Activated CD8-positive, alpha-beta T cell treated with anti-CD3 and anti-CD28 coated beads for 36 hours (primary cell): ENCODE measurements around the gene OR6X1. TPM values are rescaled to one million over a fixed set of nuclear protein-coding genes. Genes with fewer than 3 reads are reported as not detected.

ENCODE experiments used
- ATAC-seq: fragments of 200-7000 bp; cut with Tn5 transposase; one replicate; pipeline ENCODE4 v1.10.0; 2021; ENCODE audit warnings: mild to moderate bottlenecking, moderate library complexity
- CTCF ChIA-PET: fragments of 350-600 bp; sonication (Branson Sonifier 250); formaldehyde crosslinking; loops from one replicate; lab custom pipeline; 2021; ENCODE audit warnings: antibody characterized with exemption; lab: Charles Lee
- POLR2A ChIA-PET: fragments of 350-600 bp; sonication (Branson Sonifier 250); formaldehyde crosslinking; loops from one replicate; lab custom pipeline; 2021; ENCODE audit warnings: antibody characterized with exemption; lab: Charles Lee
- DNase-seq: peaks from one replicate; pipeline ENCODE4 v3.0.0-alpha.2; 2020
- H3K27ac Mint-ChIP-seq: one replicate; pipeline ENCODE4 v1.8.0; 2021; ENCODE audit warnings: mild to moderate bottlenecking, mixed read lengths
- H3K27me3 Mint-ChIP-seq: one replicate; pipeline ENCODE4 v1.8.0; 2021; ENCODE audit warnings: mixed read lengths
- H3K36me3 Mint-ChIP-seq: one replicate; pipeline ENCODE4 v1.8.0; 2021; ENCODE audit warnings: low read depth, mixed read lengths
- H3K4me1 Mint-ChIP-seq: one replicate; pipeline ENCODE4 v1.8.0; 2021; ENCODE audit warnings: low read depth, mixed read lengths
- H3K4me3 Mint-ChIP-seq: one replicate; pipeline ENCODE4 v1.8.0; 2021; ENCODE audit warnings: mild to moderate bottlenecking, moderate library complexity, mixed read lengths
- H3K9me3 Mint-ChIP-seq: one replicate; pipeline ENCODE4 v1.8.0; 2021; ENCODE audit warnings: mixed read lengths
- CTCF ChIP-seq: fragments of 200-600 bp; IDR thresholded peaks from one replicate; pipeline ENCODE4 v1.8.0; 2022; ENCODE audit warnings: antibody characterized with exemption, mild to moderate bottlenecking
- intact Hi-C: fragments of 100-400 bp; cut with micrococcal nuclease; formaldehyde crosslinking; loops from one replicate; pipeline ENCODE4 v1.10.0; 2022
- total RNA-seq, 2 experiments: library from RNA; stranded (reverse); gene quantifications; one replicate each; pipeline ENCODE4 v1.2.3, GENCODE V29; 2021

OR6X1 gene
- total RNA-seq, 2 experiments from 2014 or later, result not detected

GRCh38 chr11:123771664-123772063 is 17.3 kb upstream of the OR6X1 start:
- no peaks in the 10 kb centered on the region for H3K36me3 Mint-ChIP-seq
- peaks cover 5% of the 10 kb centered on the region for H3K27me3 Mint-ChIP-seq
- H3K9me3 Mint-ChIP-seq, result no peaks in the 10 kb centered on the region
- intact Hi-C loops, result no loop called here
- no peak overlapping the region for H3K4me3 Mint-ChIP-seq
- no peaks in the 10 kb centered on the region for H3K4me1 Mint-ChIP-seq
- no peak for TF ChIP-seq CTCF
- ATAC-seq, result no peak
- ChIA-PET POLR2A (no interaction called here), CTCF (interaction anchor here (0.8 kb wide), 1 partner anchor 73 kb away, joined by 3 read pairs; no protein-coding TSS in a partner anchor)
- DNase-seq, result no peak
- no peak overlapping the region for H3K27ac Mint-ChIP-seq

GRCh38 chr11:123770712-123771111 is 16.4 kb upstream of the OR6X1 start:
- Mint-ChIP-seq H3K27me3 (peaks cover 5% of the 10 kb centered on the region), H3K9me3 (no peaks in the 10 kb centered on the region), H3K4me1 (no peaks in the 10 kb centered on the region), H3K27ac (no peak overlapping the region), H3K4me3 (no peak overlapping the region), H3K36me3 (no peaks in the 10 kb centered on the region)
- DNase-seq, result no peak
- ChIA-PET POLR2A (no interaction called here), CTCF (no interaction called here)
- no peak for TF ChIP-seq CTCF
- intact Hi-C loops, result no loop called here
- no peak for ATAC-seq

GRCh38 chr11:123765601-123766000 is 11.3 kb upstream of the OR6X1 start:
- Mint-ChIP-seq H3K9me3 (peaks cover 19% of the 10 kb centered on the region), H3K27ac (no peak overlapping the region), H3K27me3 (peaks cover 7% of the 10 kb centered on the region), H3K36me3 (no peaks in the 10 kb centered on the region), H3K4me1 (no peaks in the 10 kb centered on the region), H3K4me3 (no peak overlapping the region)
- POLR2A ChIA-PET, result no interaction called here
- no peak for DNase-seq
- intact Hi-C loops, result no loop called here
- no peak for ATAC-seq
- no peak for TF ChIP-seq CTCF
- CTCF ChIA-PET, result no interaction called here

DNA sequence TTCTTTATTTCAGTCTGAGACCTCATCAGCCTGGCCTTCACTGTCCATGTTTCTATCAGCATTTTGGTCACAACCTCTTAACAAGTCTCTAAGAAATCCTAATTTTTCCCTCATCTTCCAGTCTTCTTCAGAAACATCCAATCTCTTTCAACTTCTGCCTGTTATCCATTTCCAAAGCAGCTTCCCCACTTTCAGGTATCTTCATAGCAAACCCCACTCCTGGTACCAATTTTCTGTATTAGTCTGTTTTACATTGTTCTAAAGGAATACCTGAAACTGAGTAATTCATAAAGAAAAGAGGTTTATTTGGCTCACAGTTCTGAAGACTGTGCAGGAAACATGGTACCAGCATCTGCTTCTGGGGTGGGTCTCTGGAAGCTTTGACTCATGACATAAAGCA is 8.1 kb upstream of the OR6X1 start:
- DNase-seq (no peak), ATAC-seq (no peak)
- intact Hi-C loops, result no loop called here
- H3K4me1 Mint-ChIP-seq, result no peaks in the 10 kb centered on the region
- peaks cover 19% of the 10 kb centered on the region for H3K9me3 Mint-ChIP-seq
- ChIA-PET POLR2A (no interaction called here), CTCF (no interaction called here)
- H3K27me3 Mint-ChIP-seq, result peaks cover 8% of the 10 kb centered on the region
- H3K27ac Mint-ChIP-seq, result no peak overlapping the region
- no peak for TF ChIP-seq CTCF
- H3K4me3 Mint-ChIP-seq, result no peak overlapping the region
- no peaks in the 10 kb centered on the region for H3K36me3 Mint-ChIP-seq

DNA sequence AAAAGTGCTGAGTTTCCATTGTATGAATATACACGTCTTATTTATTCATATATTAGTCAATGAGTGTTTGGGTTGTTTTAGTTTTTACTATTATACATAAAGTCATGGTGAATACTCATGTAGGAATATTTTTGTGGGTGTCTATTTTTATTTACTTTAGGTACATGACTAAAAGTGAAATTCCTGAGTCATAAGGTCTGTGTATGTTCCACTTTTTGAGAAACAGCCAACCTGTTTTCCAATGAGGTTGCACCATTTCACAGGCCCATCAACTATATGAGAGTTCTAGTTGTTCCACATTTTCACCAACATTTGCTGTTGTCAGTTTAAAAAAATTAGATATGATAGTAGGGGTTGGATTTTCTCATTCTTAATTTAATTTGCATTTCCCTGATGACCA is 6.6 kb upstream of the OR6X1 start:
- ChIA-PET CTCF (no interaction called here), POLR2A (no interaction called here)
- Mint-ChIP-seq H3K9me3 (peaks cover 19% of the 10 kb centered on the region), H3K27ac (no peak overlapping the region), H3K4me1 (no peaks in the 10 kb centered on the region), H3K4me3 (no peak overlapping the region), H3K27me3 (peaks cover 8% of the 10 kb centered on the region), H3K36me3 (no peaks in the 10 kb centered on the region)
- no peak for DNase-seq
- TF ChIP-seq CTCF, result no peak
- no peak for ATAC-seq
- intact Hi-C loops, result no loop called here
